SU-DHL-6 (cell line): ENCODE results near the gene ZNF518A.

Experiments used
- CTCF ChIP-seq: fragments of 200-600 bp; sonication (generic); IDR thresholded peaks from one replicate; pipeline ENCODE4 v1.5.1; 2017; ENCODE audit warnings: antibody characterized with exemption, mild to moderate bottlenecking, low read length, moderate library complexity; ENCODE audit not compliant: insufficient read depth, poor library complexity, severe bottlenecking
- EZH2phosphoT487 ChIP-seq: fragments of 200-600 bp; sonication (generic), shearing (Covaris generic); conservative IDR thresholded peaks from 2 replicates; pipeline ENCODE4 v1.6.1; 2018; ENCODE audit warnings: mild to moderate bottlenecking, antibody characterized with exemption, low read length, moderate library complexity, mixed read lengths

GRCh38 chr10:96176985-96177384, 46.9 kb downstream of the ZNF518A start:
- TF ChIP-seq CTCF, result no peak
- TF ChIP-seq EZH2phosphoT487, result no peak
